DMS153 treated with DMSO at 0.1 percent for 48 hours (cell line): Measurements from ENCODE around the gene EED.

Experiments
- DNase-seq: peaks from one replicate; lab custom pipeline; 2025; ENCODE audit not compliant: unreplicated experiment; lab: John Stamatoyannopoulos, UW

The EED gene

GRCh38 chr11:86246293-86246675, 1.7 kb downstream of the EED start:
- no peak for DNase-seq

DNA sequence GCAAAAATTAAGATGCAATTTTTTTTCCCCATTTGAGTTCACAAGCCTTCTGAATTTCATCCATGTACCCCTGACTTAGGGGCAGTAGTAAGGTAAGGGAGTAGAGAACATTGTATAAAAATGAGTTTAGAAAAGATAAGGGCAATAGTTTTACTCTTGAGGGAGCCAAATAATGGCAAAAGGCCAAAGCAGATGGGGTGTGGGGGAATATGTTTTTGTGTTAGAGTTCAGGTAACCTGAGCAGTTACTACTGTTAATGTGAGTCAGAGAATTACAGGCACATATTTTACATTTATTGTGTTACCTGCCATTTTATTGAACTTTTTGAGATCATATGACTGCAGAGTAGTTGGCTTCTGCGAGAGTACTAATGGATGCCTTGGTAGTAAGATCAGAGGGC, 3.1 kb downstream of the EED start:
- DNase-seq = no peak

GRCh38 chr11:86248609-86249008, 4.1 kb downstream of the EED start:
- no peak for DNase-seq

DNA sequence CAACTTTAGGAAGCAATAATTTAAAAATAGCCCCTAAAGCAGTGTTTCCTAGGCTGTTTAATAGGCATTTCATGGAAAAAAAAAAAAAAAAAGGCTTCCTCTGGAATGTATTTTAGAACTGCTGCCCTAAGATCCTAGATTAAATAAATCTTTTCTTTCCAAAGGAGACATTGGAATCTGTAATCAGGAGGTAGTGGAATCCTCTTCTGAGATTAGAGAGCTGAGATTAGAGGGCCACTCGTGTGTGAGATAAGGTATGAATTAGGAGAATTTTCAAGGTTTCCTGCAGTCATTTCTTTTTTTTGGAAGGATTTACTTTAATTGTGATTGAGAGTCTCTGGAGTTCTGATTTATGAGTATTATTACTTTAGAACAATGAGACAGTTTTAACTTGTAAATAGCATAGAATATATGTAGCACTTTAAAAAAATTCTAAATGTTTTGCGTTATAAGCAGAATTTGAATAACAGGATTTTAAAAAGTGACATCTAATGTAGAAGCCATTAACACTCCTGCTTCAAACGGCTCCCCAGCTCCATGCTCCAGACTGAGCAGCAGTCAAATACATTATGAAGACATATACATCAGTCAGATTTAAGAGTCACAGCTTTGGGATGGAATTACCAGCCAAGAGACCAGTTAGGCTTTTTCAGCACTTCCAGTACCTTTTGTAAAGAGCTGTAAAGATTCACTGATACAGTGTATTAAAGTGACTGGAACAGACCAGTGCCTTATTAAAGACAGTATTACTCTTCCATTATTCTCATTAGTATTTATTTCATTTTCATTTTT, 5.0 kb downstream of the EED start:
- no peak for DNase-seq

DNA sequence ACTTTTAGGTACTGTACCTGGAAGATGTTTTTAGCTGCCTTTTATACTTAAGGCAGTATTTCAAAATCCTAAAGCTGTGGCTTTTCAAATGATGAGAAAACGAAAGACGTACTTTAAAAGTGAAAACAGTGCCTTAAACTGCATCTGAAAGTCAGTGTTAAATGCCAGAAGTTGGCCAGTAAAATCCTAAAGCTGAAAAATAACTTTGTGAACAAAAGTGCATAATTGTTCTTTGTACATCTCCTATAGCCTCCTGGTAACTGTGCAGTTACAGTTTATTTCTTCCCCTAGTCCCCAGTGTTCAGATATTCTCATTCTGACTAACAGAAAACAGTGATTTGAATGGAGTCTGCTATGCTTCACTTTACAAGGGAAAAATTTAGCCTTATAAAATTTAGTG, 6.8 kb downstream of the EED start:
- no peak for DNase-seq

DNA sequence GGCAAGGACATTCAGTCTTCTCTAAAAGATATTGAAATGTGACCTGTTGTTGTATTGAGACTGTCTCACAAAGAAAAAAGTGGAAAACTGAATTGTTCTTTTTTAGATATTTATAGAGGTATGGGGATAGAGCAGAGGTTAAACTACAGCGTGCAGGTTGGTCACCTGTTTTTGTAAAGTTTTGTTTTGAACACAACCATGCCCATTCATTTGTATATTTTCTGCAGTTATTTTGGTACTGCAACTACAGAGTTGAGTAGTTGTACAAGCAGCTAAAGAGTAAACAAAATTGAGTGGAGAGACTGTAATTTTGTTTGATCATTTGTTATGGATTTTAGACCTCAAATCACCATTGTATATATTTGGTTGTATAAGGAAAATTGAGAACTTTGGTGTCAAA, 11.3 kb downstream of the EED start:
- no peak for DNase-seq

DNA sequence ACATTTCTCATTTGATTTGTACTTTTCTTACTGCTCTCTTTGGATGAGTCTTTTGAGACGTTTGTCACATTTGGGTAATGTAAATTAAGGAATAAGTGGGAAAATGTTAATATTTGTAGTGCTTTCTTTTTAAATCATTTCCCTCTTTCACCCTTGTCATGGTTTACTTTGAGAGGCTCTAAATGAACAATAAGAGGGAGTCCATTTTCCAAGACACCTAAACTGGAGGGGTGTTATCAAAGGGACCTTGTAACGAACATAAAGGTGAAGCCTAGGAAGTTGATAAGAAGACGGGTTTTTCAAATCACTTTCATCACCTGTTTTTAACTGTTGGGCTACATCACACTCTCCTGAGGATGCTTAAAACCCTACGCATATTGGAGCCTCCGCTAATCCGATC, 12.1 kb downstream of the EED start:
- DNase-seq = no peak

DNA sequence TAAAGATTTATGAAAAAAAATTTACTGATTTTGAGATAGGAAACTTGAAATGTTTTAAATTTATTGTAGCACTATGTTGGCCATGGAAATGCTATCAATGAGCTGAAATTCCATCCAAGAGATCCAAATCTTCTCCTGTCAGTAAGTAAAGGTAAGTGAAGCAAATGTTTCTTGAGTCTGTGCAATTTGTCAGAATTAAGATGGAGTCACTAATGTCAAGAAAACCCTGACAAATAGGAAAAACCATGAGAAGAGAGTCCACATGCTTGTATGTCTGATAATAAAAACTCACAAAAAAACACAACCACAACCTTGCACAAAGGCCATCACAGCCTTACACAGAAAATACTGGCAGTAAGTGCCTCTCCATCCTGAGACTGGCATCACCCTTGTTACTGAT, 12.9 kb downstream of the EED start:
- DNase-seq = no peak

GRCh38 chr11:86259730-86260129, 15.2 kb downstream of the EED start:
- DNase-seq = no peak

DNA sequence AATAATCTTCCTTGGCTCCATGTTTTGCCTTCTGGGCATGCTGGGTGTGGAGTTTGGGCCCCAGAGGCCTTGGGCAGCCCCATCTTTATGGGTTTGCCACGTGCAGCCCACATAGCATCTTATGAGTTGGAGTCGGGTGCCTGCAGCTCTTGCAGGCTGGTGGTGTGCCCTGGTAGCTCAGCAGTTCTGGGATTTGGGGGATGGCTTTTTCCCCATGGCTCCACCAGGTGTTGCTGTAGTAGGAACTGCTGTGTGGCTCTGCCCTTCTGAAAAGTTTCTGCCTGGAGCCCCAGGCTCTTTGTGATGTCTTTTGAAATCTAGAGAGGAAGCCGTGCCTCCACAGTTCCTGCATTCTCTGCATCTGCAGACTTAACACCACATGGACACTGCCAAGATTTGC, 16.8 kb downstream of the EED start:
- no peak for DNase-seq

GRCh38 chr11:86262387-86262786, 17.8 kb downstream of the EED start:
- no peak for DNase-seq

GRCh38 chr11:86264649-86265048, 20.1 kb downstream of the EED start:
- no peak for DNase-seq

GRCh38 chr11:86265194-86265593, 20.6 kb downstream of the EED start:
- DNase-seq = no peak

DNA sequence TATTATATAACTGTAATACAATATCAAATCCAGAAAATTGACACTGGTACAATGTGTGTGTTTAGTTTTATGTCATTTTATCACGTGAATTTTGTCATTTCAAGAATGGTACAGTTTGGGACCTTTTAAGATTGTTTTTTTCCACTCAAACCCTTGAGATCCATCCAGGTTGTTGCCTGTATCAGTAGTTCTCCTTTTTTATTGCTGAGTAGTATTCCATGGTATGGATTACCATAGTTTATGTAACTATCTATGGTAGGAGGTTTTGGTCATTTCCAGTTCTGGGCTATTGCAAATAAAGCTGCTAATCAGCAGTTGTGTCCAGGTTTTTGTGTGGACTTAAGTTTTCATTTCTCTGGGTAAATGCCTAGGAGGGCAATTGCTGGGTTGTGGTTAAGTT, 25.1 kb downstream of the EED start:
- DNase-seq = no peak

DNA sequence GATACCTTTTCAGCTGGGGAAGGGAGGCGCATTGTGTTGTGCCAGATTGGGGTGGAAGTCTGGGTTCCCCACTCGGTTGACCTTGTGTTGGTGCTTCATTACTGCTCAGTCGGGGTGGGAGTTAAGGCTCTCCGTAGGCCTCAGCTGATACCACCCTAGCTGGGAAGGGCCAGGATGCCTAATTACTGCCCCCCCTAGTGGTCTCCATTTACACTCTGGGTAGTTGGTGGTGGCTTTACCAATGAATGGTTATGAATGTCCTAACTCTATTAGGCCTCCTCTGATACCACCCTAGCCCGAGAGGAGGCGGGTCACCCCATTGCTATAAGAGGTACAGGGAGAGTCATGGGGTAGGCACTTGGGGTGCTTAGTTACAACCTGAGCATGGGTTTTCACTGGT, 29.9 kb downstream of the EED start:
- no peak for DNase-seq

GRCh38 chr11:86274999-86275398, 30.4 kb downstream of the EED start:
- DNase-seq = no peak

GRCh38 chr11:86275493-86276370, 31.2 kb downstream of the EED start:
- DNase-seq = no peak

DNA sequence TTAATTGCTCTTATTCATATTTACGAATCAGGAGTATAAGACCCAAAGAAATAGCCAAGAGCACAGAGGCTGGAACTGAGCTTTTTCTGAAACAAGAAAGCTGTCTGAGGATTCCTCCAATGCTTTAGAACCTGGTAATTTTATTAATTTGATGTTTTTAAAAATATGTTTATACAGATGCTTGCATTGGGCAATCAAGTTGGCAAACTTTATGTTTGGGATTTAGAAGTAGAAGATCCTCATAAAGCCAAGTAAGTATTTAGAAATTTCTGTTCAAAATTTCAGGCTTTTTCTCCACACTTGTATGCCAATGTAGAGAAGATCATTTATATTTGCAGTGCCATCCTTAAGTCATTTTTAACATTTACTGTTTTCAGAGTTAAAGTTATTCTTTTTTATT, 33.2 kb downstream of the EED start:
- no peak for DNase-seq

GRCh38 chr11:86278226-86278625, 33.7 kb downstream of the EED start:
- DNase-seq = no peak

DNA sequence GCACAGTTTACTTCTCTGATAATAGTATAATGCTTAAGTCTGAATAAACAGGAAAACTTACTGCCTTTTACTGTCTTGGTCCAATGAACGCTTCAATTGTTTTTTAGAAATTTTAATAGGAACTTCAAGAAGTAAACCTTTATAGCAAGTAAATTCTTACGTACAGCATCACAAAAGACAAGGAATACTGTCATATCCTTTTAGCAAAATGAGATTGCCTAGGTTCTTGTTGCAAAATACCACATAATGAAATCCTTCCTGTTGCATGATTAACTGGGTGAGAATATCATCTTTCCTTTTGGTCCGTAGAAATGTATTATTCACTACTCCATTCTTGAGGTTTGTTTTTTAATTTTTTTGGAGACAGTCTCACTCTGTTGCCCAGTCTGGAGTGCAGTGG, 35.2 kb downstream of the EED start:
- no peak for DNase-seq

DNA sequence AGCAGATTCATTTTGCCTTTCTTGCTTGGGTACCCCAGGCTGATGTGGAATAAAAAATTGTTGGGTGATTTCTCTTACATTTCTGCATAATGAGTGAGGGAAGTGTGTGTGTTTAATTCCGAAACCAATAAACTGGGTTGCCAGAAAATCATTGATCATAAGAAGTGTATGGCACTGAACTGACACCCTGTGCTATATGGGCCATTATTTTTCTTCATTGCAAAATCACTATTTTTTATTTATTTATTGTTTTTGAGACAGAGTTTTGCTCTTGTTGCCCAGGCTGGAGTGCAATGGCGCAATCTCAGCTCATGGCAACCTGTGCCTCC, 42.9 kb downstream of the EED start:
- no peak for DNase-seq

- DNase-seq = no peak
Measured at GRCh38 chr11:86288776-86289507, 44.4 kb downstream of the EED start.
